Right lung (tissue), 5 donors: Measurements from ENCODE around the gene TNFRSF1B. TPM values are rescaled to one million over a fixed set of nuclear protein-coding genes. Genes with fewer than 3 reads are reported as not detected.

Source experiments
- DNase-seq, 2 donors: peaks; one replicate each; pipeline ENCODE4 v3.0.0-alpha.2; 2013
- polyA plus RNA-seq, 5 donors: library from polyadenylated mRNA; unstranded; fragments of 120-200 nt; gene quantifications; one replicate each; pipeline versions ENCODE4 v1.2.1 to v1.2.3, GENCODE V29; 2013; ENCODE audit warnings: inconsistent platforms in 1 of 5, low replicate concordance in 1 of 5; ENCODE audit not compliant: insufficient read length in 5 of 5, insufficient read depth in 1 of 5

TNFRSF1B gene
- polyA plus RNA-seq, 5 donors, result 12.4 to 22.8 (median 16.5) TPM

DNA sequence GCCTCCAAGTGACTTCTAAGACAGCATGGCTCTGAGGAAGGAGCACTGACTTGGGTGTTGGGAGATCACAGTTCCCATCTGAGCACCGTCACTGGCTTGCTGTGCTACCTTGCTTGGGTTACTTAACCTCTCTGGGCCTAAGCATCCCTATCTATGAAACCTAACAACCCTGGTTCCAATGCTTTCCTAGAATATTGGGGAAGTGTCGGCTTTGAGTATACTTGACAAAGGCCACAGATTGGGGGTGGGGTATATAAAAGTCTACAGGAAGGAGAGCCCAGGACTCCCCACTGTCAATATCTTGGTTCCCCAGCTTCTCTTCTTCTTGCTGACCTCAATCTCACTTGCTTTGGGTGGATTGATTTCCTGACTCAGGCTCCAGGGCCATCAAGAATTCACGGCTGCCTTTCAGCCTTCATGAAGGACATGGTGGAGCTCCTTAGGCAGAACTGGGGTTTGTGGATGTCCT is 6.3 kb downstream of the TNFRSF1B start:
- DNase-seq, result no peak

DNA sequence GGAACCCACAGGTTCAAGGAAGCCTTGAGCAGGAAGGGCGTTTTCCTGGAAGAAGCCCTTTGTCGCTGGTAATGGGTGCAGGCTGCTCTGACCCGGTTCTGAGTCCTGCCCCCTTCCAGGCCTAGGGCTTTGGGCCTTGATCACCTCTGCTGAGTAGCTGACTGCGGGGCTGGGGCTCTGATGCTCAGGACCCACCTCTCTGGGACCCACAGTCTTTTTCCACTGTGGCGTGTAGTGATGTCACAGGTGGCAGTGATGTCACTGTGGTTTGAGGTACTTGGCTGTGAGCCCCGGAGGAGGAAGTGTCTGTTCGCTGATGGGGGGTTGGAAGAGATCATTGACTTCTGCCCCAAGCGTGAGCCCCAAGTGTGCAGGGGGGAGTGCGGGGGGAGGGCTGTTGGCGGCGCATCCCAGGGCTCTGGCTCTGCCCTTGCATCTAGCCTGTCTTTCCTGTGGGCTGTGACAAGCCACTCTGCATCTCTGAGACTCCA is 6.9 kb downstream of the TNFRSF1B start:
- no peak for DNase-seq

DNA sequence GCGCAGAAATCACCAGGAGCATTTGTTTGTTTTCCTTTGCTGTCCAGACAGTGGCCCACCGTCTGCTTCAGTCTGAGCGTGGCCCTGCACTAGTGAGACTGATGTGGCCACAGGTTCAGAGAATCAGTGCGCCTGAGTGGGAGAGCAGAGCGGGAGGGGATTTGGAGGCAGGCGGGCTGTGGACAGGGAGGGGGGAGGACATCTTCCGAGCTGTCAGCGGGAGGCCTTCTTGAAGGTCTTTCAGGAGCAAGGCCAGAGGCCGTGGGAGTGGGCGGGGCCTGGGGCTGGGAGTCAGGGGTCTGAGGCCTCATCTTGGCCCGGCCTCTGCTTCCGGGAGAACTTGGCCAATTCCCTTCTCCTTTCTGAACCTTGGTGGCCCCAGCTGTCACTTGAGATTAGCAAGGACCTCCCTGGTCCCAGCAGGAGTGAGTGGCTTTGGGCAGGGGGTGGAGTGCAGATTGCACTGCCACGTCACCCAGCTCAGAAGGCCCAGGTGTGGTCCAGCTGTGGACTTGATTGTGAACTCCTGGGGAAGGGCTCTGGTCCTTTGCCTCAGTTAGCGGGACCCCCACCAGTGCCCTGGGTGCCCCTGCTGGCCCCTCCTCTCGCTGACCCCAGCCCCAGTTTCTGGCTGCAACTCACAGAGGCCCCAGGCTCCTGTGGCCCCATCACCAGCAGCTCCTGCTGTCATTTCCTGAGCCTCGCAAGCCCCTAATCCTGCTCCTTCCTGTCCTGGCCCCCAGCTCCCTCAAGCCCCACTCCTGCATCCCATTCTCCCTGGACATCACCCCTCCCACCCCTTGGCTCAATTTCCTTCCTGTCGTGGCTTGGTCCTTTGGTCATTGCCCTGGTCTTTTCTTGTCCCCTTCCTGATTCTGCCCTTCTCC is 8.4 kb downstream of the TNFRSF1B start:
- no peak for DNase-seq

DNA sequence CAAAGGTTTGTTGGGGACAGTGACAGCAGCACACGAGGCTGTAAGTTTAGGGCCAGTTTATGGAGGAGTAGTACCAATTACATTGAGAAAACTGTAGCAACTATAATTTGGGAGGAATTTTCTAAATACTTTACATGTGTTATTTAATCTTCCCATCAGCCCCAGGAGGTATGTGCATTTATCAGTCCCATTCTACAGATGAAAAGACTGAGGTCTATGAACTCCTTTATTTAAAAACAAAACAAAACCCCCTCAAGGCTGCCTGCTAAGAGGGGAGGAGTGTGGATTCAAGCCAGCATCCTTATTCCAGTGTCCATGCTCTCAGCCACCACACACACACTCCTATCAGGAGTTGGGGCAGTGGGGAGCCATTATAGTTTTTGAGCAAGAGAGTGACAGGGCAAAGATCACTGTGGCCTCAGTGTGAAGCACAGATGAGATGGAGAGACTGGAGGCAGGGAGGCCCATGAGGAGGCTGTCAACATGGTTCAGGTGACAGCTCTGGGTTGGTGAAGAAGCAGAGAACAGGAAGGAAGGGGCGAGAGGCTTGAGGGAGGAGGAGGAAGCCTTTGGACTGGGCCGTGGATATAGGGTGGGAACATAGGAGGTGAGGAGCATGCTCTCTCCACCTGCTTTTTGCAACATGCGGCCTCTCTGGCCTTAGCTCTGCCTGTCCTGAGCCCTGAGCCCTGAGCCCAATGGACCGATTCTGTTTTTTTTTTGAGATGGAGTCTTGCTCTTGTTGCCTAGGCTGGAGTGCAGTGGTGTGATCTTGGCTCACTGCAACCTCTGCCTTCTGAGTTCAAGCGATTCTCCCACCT is 9.7 kb downstream of the TNFRSF1B start:
- DNase-seq, result no peak

DNA sequence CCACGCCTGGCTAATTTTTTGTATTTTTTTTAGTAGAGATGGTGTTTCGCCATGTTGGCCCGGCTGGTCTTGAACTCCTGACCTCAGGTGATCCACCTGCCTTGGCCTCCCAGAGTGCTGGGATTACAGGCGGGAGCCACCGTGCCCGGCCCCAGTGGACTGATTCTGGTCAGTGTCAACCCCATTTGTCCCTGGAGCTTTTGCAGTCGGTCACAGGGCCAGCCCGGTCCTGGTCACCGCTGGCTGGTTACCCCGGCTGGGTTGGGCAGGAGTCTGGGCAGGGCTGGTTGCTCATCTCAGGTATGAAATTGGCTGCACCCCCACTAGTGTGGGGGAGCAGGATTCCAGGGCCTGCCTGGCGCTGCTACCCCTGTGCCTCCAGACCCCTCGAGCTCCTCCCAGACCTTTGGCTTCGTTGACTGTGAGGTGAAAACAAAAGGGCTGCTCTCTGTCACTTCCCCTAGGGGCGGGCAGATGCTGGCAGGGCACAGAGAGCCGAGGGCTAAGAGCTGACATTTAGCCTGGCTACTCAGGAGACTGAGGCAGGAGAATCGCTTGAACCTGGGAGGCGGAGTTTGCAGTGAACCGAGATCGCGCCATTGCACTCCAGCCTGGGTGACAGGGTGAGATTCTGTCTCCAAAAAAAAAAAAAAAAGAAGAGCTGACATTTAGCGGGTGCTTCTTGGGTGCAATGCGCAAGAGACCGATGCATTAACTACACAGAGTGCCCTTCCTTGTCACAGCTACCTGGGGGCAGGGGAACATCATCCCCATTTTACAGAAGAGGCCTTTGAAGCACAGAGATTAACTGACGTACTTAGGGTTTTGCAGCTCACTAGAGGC is 10.6 kb downstream of the TNFRSF1B start:
- no peak for DNase-seq

DNA sequence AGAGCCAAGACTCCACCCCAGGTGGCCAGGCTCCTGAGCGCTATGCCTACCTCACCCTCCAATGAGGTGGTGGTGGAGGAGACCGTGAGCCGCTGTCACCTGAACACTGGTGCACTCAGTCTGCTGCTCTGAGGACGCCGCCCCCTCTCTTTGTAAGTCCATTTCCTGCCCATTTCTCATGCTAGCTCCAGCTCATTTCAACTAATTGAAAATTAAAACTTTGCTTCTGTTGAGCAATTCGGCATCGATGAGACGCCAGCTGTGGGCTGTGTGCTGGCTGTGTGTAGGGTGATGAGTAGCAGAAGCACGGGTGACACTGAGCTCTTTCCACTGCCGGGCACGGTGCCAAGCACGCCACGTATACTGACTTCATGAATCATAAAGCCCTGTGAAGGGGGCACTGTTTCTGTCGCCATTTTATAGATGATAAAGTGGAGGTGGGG is 11.2 kb downstream of the TNFRSF1B start:
- DNase-seq, result peak in 1 of 2 donors; percentile 64

DNA sequence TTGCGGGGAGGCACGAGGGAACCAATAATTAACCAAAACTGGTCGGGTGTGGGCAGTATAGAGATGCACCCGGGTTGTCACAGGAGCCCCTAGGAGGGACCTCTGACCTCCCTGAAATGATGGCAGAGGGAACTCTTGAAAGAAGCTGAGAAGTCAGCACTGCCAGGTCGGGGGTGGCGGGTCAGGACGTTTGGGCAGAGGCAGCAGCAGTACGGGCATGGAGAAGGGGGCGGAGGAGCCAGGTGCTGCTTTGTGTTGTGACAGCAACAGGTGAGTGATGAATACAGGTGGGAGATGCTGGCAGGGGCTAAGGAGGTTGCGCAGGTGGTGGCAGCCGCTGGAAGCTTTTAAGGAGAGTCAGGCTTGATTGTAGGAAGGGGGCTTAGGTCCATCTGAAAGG is 11.7 kb downstream of the TNFRSF1B start:
- DNase-seq, result no peak

DNA sequence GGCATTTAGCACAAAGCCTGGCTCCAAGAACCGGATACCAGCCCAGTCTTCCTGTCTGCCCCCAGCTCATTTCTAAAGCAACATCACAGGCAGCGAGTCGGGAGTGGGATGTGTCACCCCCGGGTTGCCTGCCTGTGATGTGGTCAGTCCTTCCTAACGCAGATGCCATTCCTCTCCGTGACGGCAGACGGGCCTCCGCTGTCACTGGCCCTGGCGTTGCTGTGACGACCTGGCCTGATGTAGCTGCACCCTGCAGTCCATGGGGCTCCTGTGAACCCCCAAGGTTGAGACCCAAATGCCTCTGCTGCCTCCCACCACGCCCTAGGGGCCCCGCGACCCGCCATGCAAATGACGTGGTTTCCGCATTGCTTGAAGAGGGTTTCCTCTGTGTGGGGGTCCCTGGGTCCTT is 12.3 kb downstream of the TNFRSF1B start:
- DNase-seq, result no peak

DNA sequence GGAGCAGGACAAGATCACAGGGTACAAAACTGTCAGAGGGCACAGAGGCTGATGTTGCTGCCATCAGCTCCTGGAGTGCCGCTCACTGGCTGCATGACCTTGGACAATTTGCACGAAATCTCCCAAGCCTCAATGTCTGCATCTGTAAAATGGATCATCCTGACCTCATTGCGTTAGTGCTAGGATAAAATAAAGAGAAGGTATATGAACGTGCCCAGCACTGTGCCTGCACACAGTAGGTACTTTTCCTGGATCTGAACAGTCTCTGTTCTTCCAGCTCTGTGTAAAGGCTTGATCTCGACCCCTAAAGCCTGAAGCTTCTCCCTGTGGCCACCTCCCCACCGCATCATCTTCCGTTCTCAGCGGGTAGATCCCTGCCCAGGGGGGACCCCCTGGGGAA is 12.9 kb downstream of the TNFRSF1B start:
- DNase-seq, result no peak

DNA sequence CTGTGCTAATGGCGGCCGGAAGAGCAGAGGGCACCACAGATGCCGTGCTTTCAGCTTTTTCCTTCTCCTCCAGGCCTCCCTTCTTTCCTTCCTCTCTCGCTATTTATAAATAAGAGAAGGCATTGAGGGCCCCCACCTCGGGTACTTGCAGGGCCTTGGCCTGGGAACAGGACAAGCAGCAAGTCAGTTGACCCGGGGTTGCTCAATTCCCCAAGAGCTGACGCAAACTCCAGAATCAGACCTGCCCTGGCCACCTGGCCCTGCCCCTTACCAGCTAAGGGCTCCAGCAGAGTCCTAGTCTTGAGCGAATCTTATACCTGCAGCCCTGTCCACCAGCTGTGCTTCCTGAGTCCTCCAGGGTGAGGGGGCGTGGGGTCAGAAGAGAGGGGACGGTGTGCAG is 13.5 kb downstream of the TNFRSF1B start:
- DNase-seq, result no peak

DNA sequence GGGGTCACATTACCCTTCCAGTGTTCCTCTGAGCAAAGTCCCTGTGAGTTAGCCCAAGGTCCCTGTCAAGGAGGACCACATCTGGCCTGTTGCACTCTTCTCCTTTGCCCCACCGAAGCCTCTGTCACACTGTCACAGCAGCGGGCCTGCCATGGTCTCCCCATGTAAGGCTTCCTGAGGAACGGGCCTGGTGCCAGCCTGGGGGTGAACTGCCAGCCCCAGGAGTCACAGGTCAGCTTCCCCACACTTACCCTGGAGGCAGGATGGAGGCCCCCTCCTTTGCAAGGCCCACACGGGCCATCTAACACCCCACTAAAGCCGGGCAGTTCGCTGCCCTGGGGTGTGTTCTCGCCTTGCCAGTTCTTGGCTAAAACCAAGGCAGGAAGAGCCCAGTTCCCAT is 14.1 kb downstream of the TNFRSF1B start:
- no peak for DNase-seq

DNA sequence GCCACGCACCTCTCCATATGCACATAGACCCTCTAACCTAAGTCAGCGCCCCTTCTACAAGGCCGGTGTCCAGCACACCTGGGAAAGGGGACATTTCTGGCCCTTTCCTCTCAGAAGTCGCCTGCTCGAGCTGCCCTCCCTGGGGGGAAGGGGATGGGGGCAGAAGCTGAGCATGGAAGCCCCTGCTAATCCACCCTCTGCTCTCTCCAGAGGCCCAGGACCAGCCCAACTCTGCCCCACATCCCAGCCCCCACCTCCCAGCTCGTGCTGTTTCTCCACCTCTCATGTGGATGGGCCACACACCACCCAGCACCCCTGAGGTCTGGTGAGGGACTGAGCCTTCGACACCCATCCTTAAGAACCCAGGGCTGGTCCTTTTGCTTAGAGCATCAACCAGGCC is 14.8 kb downstream of the TNFRSF1B start:
- no peak for DNase-seq

DNA sequence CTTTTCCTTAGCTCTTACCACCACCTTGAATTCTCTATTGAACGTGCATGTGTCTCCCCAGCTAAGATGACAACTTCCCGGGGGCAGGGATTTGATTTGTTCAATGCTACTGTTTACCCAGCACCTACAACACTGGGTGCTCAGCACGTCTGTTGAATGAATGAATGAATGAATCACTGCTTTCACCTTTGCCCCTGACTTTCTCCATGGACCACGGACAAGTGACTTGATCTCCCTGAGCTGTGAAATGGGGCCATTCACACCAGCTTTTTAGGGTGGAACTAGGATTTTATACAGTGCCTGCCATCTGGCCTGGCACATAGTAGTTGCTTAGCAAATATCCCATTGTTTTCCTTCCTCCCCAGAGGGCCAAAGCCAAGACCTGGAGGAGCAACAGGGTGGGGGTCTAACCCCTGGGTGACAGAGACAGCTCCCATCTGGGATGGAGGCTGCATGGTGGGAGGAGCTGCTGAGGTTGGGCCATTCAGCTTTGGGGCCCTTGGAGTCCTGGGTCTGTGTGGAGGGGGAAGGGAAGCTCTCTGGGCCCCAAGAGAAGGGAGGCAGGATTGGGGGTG is 15.7 kb downstream of the TNFRSF1B start:
- DNase-seq, result no peak

DNA sequence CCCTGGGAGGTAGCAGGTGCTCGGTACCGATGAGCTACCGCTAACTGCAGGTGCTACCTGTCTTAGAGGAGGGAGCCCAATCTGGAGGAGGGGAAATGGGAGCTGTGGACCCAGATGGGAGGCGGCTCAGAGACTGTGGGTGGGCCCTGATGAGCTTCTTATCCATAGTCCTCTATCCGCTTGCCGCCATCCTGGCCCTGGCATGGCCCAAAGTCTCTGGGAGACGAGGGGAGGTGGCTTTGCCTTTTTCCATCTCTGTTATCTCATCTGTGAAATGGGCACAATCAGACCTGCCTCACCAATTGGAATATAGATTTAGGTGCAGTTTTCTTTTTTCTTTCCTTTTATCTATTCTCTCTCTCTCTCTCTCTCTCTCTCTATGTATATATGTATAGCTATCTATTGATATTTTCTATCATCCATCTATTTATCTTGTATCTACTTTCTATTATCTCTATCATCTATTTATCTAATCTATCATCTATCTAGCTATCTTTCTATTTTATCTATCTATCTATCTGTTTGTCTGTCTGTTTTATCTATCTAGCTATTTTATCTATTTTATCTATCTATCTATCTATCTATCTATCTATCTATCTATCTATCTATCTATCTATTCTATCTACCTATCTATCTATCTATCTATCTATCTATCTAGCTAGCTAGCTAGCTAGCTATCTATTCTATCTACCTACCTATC is 16.5 kb downstream of the TNFRSF1B start:
- DNase-seq, result no peak

DNA sequence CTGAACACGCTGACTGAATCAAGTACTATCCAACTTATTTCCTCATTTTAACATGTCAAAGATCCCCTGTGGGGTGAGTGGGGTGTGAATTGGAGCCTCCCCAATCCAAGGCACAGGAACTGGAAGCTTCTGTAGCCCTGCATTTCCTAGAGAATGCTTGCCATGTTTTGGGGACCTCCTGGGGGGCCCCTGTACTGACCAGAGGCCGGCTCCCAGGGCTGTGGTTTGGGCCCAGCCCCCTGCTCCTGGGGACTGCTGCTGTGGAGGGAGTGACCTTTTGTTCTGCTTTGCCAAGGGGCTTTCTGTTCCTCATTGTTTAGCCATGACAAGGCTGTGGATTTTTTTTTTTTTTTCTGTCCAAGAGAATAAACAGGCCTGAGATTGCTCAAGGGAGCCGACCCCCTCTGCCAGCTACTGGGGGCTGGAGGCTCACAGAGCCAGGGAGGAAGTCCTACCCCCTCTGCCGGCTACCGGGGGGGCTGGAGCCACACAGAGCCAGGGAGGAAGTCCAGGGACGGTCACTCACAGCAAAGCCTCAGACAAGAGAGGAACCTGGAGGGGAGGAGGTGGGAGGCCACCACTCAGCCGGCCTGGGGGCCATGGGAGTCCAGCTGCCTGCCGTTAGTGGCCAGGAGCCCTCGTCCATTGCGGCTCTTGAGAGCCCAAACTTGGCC is 17.4 kb downstream of the TNFRSF1B start:
- peak; percentile 89 to 90 for DNase-seq

DNA sequence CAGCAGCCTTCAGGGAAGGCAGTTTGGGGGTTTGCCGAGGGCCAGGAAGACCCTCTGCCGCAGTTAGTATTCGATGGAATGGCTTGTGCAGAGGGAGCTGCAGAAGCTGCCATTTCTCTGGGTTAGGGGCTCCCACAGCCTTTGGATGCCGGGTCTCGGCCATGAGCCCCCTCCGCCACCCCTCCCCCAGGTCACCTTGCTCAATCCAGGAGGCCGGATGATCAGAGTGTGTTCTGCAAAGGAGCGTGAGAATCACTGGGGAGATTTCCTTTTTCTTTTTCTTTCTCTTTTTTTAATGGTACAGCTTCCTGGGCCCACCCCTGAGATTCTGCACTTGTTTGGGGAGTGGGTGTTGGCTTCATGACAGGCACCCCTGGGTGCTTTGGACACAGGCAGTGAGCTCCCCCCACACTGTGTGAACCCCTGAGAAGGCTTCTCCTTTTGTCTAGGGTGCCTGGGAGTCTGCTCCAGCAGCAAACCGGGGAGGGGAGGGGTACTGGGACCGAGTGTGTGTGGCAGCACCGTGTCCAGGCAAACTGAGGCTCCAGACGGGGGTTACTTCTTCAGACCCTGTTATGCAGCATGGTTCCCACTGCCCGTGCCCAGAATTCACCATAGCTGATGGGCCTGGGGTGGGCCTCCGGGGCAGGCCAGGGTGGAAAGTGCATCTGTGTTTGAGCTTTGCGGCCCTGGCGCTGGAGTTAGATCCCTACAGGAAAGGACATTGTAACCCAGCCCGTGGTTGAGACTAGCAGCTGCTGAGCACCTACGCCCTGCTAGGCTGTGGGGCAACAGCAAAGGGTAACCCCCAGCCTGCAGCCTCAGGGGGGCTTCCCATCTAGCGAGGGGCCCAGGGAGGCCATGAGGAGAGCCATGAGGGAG is 18.5 kb downstream of the TNFRSF1B start:
- DNase-seq, result no peak

DNA sequence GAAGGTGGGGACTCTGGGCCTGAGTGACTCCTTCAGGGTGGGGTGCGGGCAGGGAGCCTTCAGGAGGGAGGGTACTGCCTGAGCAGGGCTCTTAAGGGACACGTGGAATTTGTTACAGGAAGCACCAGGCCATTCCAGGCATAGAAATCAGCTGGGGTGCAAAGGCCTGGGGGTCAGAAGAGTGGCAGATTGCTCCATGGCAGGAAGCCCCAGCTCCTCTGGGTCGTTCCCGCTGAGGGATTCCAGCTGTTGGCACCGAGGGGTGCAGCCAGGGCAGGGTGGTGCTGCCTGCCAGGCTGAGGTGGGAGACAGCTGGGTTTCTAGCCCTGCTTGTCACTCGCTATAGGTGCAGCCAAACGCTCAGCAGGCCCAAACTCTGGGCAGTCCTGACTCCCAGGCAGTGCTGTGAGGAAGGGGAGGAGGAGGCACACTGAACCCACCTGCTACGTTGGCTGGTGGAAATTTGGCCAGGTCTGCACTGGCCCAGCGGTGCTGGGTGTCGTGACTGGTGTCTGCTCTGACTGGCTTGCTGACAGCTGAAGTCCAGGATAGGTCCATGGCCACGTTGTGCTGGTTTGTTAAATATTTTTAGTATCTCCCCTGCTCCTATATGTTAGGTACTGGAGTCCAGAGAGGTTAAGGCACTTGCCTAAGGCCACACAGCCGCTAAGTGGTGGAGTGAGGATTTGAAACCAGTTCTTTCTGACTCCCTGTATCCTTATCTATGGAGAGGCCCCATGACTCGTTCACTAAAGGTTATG is 19.3 kb downstream of the TNFRSF1B start:
- DNase-seq, result no peak

DNA sequence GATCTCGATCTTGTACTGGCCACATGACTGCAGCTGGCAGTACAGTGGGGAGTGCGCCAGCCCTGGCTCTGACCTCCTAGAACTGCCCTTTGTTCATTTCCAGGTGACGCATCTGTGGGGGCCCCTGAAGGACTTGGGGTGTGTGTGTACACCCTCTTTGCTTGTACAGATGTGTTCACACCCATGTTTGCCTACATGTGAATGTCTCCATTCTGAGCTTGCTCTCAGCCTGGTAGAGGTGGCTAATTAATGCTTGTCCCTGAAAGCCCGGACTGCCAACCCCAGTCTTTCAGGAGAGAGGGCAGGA is 19.8 kb downstream of the TNFRSF1B start:
- no peak for DNase-seq
